Measurements from ENCODE around the gene WDR75. TPM values are rescaled to one million over a fixed set of nuclear protein-coding genes. Genes with fewer than 3 reads are reported as not detected.

WDR75 gene
- total and polyA plus RNA-seq, 2 of the 13 experiments (the other 11 are each of a cell fraction or from before 2014, with no cell fraction given): 63.0 to 74.1 TPM

GRCh38 chr2:189486237-189486770, 45.0 kb downstream of the WDR75 start:
- no peak for ATAC-seq

More at GRCh38 chr2:189486237-189486770, 45.0 kb downstream of the WDR75 start:
- ChIA-PET CTCF (ENCODE audit: low intra/inter-chr PET ratio, low total read pairs) (no interaction called here), POLR2A (no interaction called here)
- no TSS peak for BruUV-seq (replicated peaks)
- 42% methylated on average over 6 of the region's 6 CpGs for WGBS (ENCODE audit: low lambda C conversion rate)
- in situ Hi-C loops (cut with HindIII; ENCODE audit: extremely low pct_ligation_motif_present, low pct_unique_long_range_greater_than_20kb) (no loop called here), intact Hi-C loops (cut with micrococcal nuclease; ENCODE audit: unreplicated experiment) (no loop called here)
- Histone ChIP-seq H3K4me2 (ENCODE audit: low read depth, low read length) (no peak overlapping the region), H3K4me3 (replicated peaks in 1 of 3; ENCODE audit: insufficient read depth in 1 of 3, low read depth in 2 of 3, low read length in 3 of 3) (no peak overlapping the region), H3K27me3 (ENCODE audit: control insufficient read depth in 1 of 2, insufficient read depth in 2 of 2, low read length in 2 of 2) (no peaks in the 10 kb centered on the region), H2AFZ (ENCODE audit: low read length) (no peak overlapping the region), H3K27ac (ENCODE audit: extremely low read length, insufficient read depth, low read length) (no peak overlapping the region), H3K4me1 (ENCODE audit: insufficient read depth, low read length) (no peaks in the 10 kb centered on the region), H3K79me2 (ENCODE audit: insufficient read depth, low read length) (no peaks in the 10 kb centered on the region), H3K9me3 (ENCODE audit: low read length) (no peaks in the 10 kb centered on the region), H3K9ac (ENCODE audit: insufficient read depth, low read depth, low read length) (no peak overlapping the region), H3K36me3 (replicated peaks in 1 of 2; ENCODE audit: control insufficient read depth in 1 of 2, insufficient read depth in 2 of 2, low read length in 2 of 2) (no peaks in the 10 kb centered on the region), H4K20me1 (ENCODE audit: insufficient read depth, low read length) (no peaks in the 10 kb centered on the region)
- no peak for FAIRE-seq
- no peak for DNase-seq (ENCODE audit: low spot score)
- TF ChIP-seq ZNF83 (CRISPR knock-in tag; IDR thresholded peaks at IDR 0.05; ENCODE audit: borderline replicate concordance) (no peak), ZNF747 (CRISPR knock-in tag; IDR thresholded peaks at IDR 0.05; ENCODE audit: borderline replicate concordance) (no peak), ZNF563 (CRISPR knock-in tag; IDR thresholded peaks at IDR 0.05) (no peak), ZNF253 (CRISPR knock-in tag; IDR thresholded peaks at IDR 0.05; ENCODE audit: borderline replicate concordance) (no peak), ZNF737 (CRISPR knock-in tag; IDR thresholded peaks at IDR 0.05; ENCODE audit: borderline replicate concordance) (no peak), ZNF530 (CRISPR knock-in tag; IDR thresholded peaks at IDR 0.05; ENCODE audit: low read depth) (no peak), XRCC5 (optimal IDR thresholded peaks at IDR 0.05; ENCODE audit: low read length) (no peak), NR0B2 (CRISPR knock-in tag; IDR thresholded peaks at IDR 0.05) (no peak), PAWR (CRISPR knock-in tag; IDR thresholded peaks at IDR 0.05; ENCODE audit: borderline replicate concordance) (no peak), KLF12 (CRISPR knock-in tag; IDR thresholded peaks at IDR 0.05; ENCODE audit: borderline replicate concordance) (no peak), JUND (CRISPR knock-in tag; IDR thresholded peaks at IDR 0.05) (no peak), GATA4 (IDR thresholded peaks at IDR 0.05; ENCODE audit: borderline replicate concordance, low read depth) (no peak), ZMYM2 (CRISPR knock-in tag; IDR thresholded peaks at IDR 0.05) (no peak), ZNF17 (CRISPR knock-in tag; IDR thresholded peaks at IDR 0.05) (no peak), ZNF839 (CRISPR knock-in tag; IDR thresholded peaks at IDR 0.05; ENCODE audit: borderline replicate concordance) (no peak), NFKB2 (CRISPR knock-in tag; IDR thresholded peaks at IDR 0.05; ENCODE audit: borderline replicate concordance) (no peak), ZBTB7B (CRISPR knock-in tag; IDR thresholded peaks at IDR 0.05) (no peak), ZNF740 (CRISPR knock-in tag; IDR thresholded peaks at IDR 0.05) (no peak), SMAD9 (CRISPR knock-in tag; IDR thresholded peaks at IDR 0.05) (no peak)
